HCT116 (cell line): ENCODE data around the gene VTI1A. TPM values are rescaled to one million over a fixed set of nuclear protein-coding genes. Genes with fewer than 3 reads are reported as not detected.

Source experiments
- ATAC-seq: fragments of 200-7000 bp; cut with Tn5 transposase; 2 replicates; pipeline ENCODE4 v1.9.1; 2020; ENCODE audit warnings: mild to moderate bottlenecking, moderate library complexity
- BruUV-seq: library from RNA; stranded (reverse); fragments of 400-500 nt; replicated peaks from 2 replicates; lab custom pipeline; 2021; lab: Mats Ljungman, UMichigan
- CTCF ChIA-PET: fragments of 300-600 bp; sonication (Branson Sonifier 250); formaldehyde crosslinking; loops from one replicate; lab custom pipeline; 2021; ENCODE audit warnings: antibody characterized with exemption; lab: Charles Lee
- POLR2A ChIA-PET: fragments of 300-600, 350-600 bp; sonication (Branson Sonifier 250); formaldehyde crosslinking; loops from one replicate; lab custom pipeline; 2021; ENCODE audit warnings: antibody characterized with exemption; lab: Charles Lee
- RAD21 ChIA-PET, 2 experiments: fragments of 300-600 bp; sonication (Branson Sonifier 250); formaldehyde crosslinking; loops; one replicate each; lab custom pipeline; 2023; ENCODE audit warnings: low total read pairs in 2 of 2; ENCODE audit not compliant: uncharacterized antibody in 2 of 2, unreplicated experiment in 2 of 2, low non-redundant PET in 1 of 2; lab: Charles Lee
- DNase-seq: peaks from one replicate; pipeline ENCODE4 v3.0.0-alpha.2; 2010; ENCODE audit warnings: low read depth, low spot score
- H2AFZ ChIP-seq: fragments of 200-600 bp; shearing (Covaris generic), sonication (generic); 2 replicates; pipeline ENCODE4 v1.6.1; 2017; ENCODE audit warnings: low read depth, mixed run types, mixed read lengths, antibody characterized with exemption, low read length; ENCODE audit not compliant: poor library complexity, severe bottlenecking
- H3K27ac ChIP-seq: 2 replicates; pipeline ENCODE4 v1.5.1; 2012; ENCODE audit warnings: low read depth, low read length
- H3K27me3 ChIP-seq: fragments of 200-600 bp; sonication (generic); 2 replicates; pipeline ENCODE4 v1.6.1; 2016; ENCODE audit warnings: mixed run types, low read length, mixed read lengths; ENCODE audit not compliant: insufficient read depth
- H3K36me3 ChIP-seq, 2 experiments: fragments of 200-500 bp in 1 of 2; fragments of 200-600 bp in 1 of 2; sonication (Bioruptor generic) in 1 of 2; sonication (generic) in 1 of 2; 2 replicates each; pipeline versions ENCODE4 v1.5.1 to v1.6.1; 2014 to 2016; ENCODE audit warnings: low read length in 2 of 2, inconsistent platforms in 1 of 2, mixed read lengths in 1 of 2, mixed run types in 1 of 2; ENCODE audit not compliant: insufficient read depth in 2 of 2, control insufficient read depth in 1 of 2
- H3K4me1 ChIP-seq, 2 experiments: fragments of 200-600 bp in 1 of 2; sonication (generic) in 1 of 2; 2 replicates each; pipeline versions ENCODE4 v1.5.1 to v1.6.1; 2012 to 2017; ENCODE audit warnings: low read length in 2 of 2, inconsistent platforms in 1 of 2, mild to moderate bottlenecking in 1 of 2, mixed read lengths in 1 of 2, mixed run types in 1 of 2, moderate library complexity in 1 of 2; ENCODE audit not compliant: insufficient read depth in 2 of 2, control insufficient read depth in 1 of 2
- H3K4me2 ChIP-seq: fragments of 200-600 bp; sonication (generic); 2 replicates; pipeline ENCODE4 v1.6.1; 2017; ENCODE audit warnings: mixed run types, low read length, mixed read lengths
- H3K4me3 ChIP-seq, 2 experiments: fragments of 200-600 bp in 1 of 2; sonication (generic) in 1 of 2; replicated peaks in 1 of 2; 2 replicates each; pipeline ENCODE4 v1.5.1; 2011 to 2016; ENCODE audit warnings: low read length in 2 of 2, control low read depth in 1 of 2, low read depth in 1 of 2, mild to moderate bottlenecking in 1 of 2, mixed read lengths in 1 of 2, mixed run types in 1 of 2
- H3K79me2 ChIP-seq: fragments of 200-600 bp; sonication (generic); 2 replicates; pipeline ENCODE4 v1.6.1; 2017; ENCODE audit warnings: mild to moderate bottlenecking, mixed run types, low read length, moderate library complexity, mixed read lengths; ENCODE audit not compliant: insufficient read depth
- H3K9ac ChIP-seq: fragments of 200-600 bp; sonication (generic); 2 replicates; pipeline ENCODE4 v1.6.1; 2016; ENCODE audit warnings: low read length, mixed read lengths
- H3K9me2 ChIP-seq: fragments of 200-600 bp; sonication (generic), shearing (Covaris generic); 2 replicates; pipeline ENCODE4 v1.6.1; 2017; ENCODE audit warnings: mixed run types, mild to moderate bottlenecking, moderate library complexity; ENCODE audit not compliant: insufficient read depth
- H3K9me3 ChIP-seq, 2 experiments: fragments of 200-500 bp in 1 of 2; fragments of 200-600 bp in 1 of 2; sonication (Bioruptor generic) in 1 of 2; sonication (generic) in 1 of 2; 2 replicates each; pipeline ENCODE4 v1.6.1; 2014 to 2017; ENCODE audit warnings: low read length in 2 of 2, mixed read lengths in 2 of 2, inconsistent platforms in 1 of 2, low read depth in 1 of 2, mild to moderate bottlenecking in 1 of 2, mixed run types in 1 of 2, moderate library complexity in 1 of 2; ENCODE audit not compliant: control insufficient read depth in 1 of 2, insufficient read depth in 1 of 2
- H4K20me1 ChIP-seq: fragments of 200-600 bp; sonication (generic), shearing (Covaris generic); 2 replicates; pipeline ENCODE4 v1.6.1; 2017; ENCODE audit warnings: mixed run types, mild to moderate bottlenecking, moderate library complexity; ENCODE audit not compliant: insufficient read depth
- EGR1 ChIP-seq: IDR thresholded peaks from 2 replicates; pipeline ENCODE4 v1.6.1; 2012; ENCODE audit warnings: low read depth
- ELF1 ChIP-seq: IDR thresholded peaks from 2 replicates; pipeline ENCODE4 v1.6.1; 2012; ENCODE audit warnings: low read depth, borderline replicate concordance
- FOSL1 ChIP-seq: IDR thresholded peaks from 2 replicates; pipeline ENCODE4 v1.6.1; 2012; ENCODE audit warnings: low read depth
- JUND ChIP-seq: IDR thresholded peaks from 2 replicates; pipeline ENCODE4 v1.6.1; 2012
- POLR2AphosphoS5 ChIP-seq: IDR thresholded peaks from 2 replicates; pipeline ENCODE4 v1.6.1; 2011; ENCODE audit warnings: mild to moderate bottlenecking, low read depth, low read length, moderate library complexity
- SIN3A ChIP-seq: IDR thresholded peaks from 2 replicates; pipeline ENCODE4 v1.6.1; 2012; ENCODE audit warnings: low read depth
- SRF ChIP-seq: IDR thresholded peaks from 2 replicates; pipeline ENCODE4 v1.6.1; 2012; ENCODE audit warnings: low read depth
- TCF7L2 ChIP-seq: IDR thresholded peaks from 2 replicates; pipeline ENCODE4 v1.7.0; 2011; ENCODE audit warnings: borderline replicate concordance, inconsistent platforms; ENCODE audit not compliant: insufficient read depth, insufficient read length; ENCODE audit errors: extremely low read depth
- intact Hi-C: fragments of 100-400 bp; cut with micrococcal nuclease; formaldehyde crosslinking; loops from 2 replicates; pipeline ENCODE4 v1.10.0; 2022
- total RNA-seq: library from RNA; stranded (reverse); gene quantifications from one replicate; pipeline ENCODE4 v1.2.1, GENCODE V29; 2021; ENCODE audit not compliant: unreplicated experiment

Gene VTI1A
- total RNA-seq, 1 experiment from 2014 or later, result 80.7 TPM

DNA sequence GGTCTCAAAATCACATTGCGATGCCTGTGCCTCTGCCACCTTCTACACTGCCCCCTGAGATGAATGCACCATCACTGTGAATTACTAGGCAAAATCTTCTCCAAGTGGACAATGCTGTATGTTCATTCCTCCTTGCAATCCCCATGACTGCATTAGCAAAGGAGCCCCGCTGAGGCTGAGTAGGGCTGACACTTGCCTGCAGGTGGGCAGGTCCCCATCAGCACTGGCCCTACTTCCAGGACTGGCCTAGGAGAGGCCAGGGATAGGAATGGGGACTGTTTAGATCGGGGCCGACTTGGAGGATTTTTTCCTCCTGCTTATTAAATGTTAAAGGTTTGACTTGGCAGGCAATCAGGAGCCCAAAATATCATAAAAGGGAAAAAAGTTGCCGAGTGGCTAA, 376.0 kb downstream of the VTI1A start:
- Histone ChIP-seq H3K4me2 (no peak overlapping the region), H3K36me3 (no peaks in the 10 kb centered on the region), H3K79me2 (no peaks in the 10 kb centered on the region), H4K20me1 (no peaks in the 10 kb centered on the region), H3K27me3 (no peaks in the 10 kb centered on the region), H3K9me3 (no peaks in the 10 kb centered on the region), H3K4me3 (no peak overlapping the region), H3K4me1 (peaks cover 5 to 6% of the 10 kb centered on the region in 2 experiments; a peak in 2 of 4 replicates), H2AFZ (no peak overlapping the region), H3K27ac (no peak overlapping the region), H3K9me2 (no peaks in the 10 kb centered on the region), H3K9ac (no peak overlapping the region)
- CTCF ChIA-PET, result no interaction called here
- DNase-seq (no peak), ATAC-seq (no peak)
- intact Hi-C loops, result no loop called here
- RAD21 ChIA-PET, result no interaction called here
- no TSS peak for BruUV-seq
- TF ChIP-seq ELF1, result no peak
- TF ChIP-seq JUND, result no peak
- no peak for TF ChIP-seq FOSL1
- TF ChIP-seq SRF, result no peak
- no peak for TF ChIP-seq TCF7L2
- no peak for TF ChIP-seq POLR2AphosphoS5
- POLR2A ChIA-PET, result no interaction called here

DNA sequence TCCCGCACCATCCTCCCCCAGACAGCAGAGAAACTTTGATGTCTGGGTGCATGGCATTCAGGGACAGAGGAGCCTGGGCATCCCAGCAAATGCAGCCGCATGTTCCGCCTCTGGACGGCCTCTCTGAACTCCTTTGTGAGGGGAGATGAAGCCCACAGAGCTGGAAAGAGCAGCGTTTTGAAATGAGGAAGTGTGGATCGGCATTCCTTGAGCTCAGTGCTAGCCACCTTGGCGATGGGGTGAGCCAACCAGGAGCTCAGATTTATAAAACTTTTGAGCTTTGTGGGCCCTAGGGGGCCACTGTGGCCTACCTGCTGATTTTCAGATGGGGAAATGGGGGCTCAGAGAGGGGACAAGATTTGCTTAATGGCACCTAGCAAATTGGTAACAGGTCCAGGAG, 376.6 kb downstream of the VTI1A start:
- POLR2A ChIA-PET, result no interaction called here
- Histone ChIP-seq H3K79me2 (no peaks in the 10 kb centered on the region), H3K4me3 (no peak overlapping the region), H3K4me2 (no peak overlapping the region), H3K4me1 (peaks cover 5 to 7% of the 10 kb centered on the region in 2 experiments; a peak in 2 of 4 replicates), H3K9ac (no peak overlapping the region), H2AFZ (no peak overlapping the region)
- RAD21 ChIA-PET, result no interaction called here
- CTCF ChIA-PET, result no interaction called here
- DNase-seq, result no peak
- TF ChIP-seq EGR1, result no peak
- no peak for TF ChIP-seq SIN3A
- TF ChIP-seq, all 23 proteins: peak for 0
- no peak overlapping the region for H3K27ac ChIP-seq
- no peak for ATAC-seq
- no peaks in the 10 kb centered on the region for H3K27me3 ChIP-seq
- no peaks in the 10 kb centered on the region for H4K20me1 ChIP-seq
- intact Hi-C loops, result no loop called here
- no TSS peak for BruUV-seq
- H3K9me3 ChIP-seq, result no peaks in the 10 kb centered on the region
- no peaks in the 10 kb centered on the region for H3K9me2 ChIP-seq
- H3K36me3 ChIP-seq, result no peaks in the 10 kb centered on the region
